Omental fat pad (tissue), 4 donors: Measurements from ENCODE around the gene CALCOCO2. TPM values are rescaled to one million over a fixed set of nuclear protein-coding genes. Genes with fewer than 3 reads are reported as not detected.

Experiments
- ATAC-seq: fragments of 150-250 bp; one replicate; pipeline ENCODE4 v1.9.1; 2016; ENCODE audit warnings: mild to moderate bottlenecking, moderate library complexity; ENCODE audit not compliant: low FRiP score
- DNase-seq: peaks from one replicate; pipeline ENCODE4 v3.0.0-alpha.2; 2019; ENCODE audit warnings: low spot score
- total RNA-seq, 4 donors: library from RNA; depleted of rRNA; stranded (reverse); fragments of >200 nt; gene quantifications; one replicate each; pipeline ENCODE4 v1.1.0, GENCODE V29; 2016
- TF ChIP-seq, protein P1 (sequence below), 3 donors: fragments of 450-650 bp; IDR thresholded peaks; one replicate each; pipeline ENCODE4 v1.5.1; 2016 to 2017; ENCODE audit warnings: antibody characterized with exemption in 3 of 3, mild to moderate bottlenecking in 3 of 3, moderate library complexity in 2 of 3

CALCOCO2 gene
- total RNA-seq, 4 donors from 2014 or later: 107 to 356 (median 135) TPM

DNA sequence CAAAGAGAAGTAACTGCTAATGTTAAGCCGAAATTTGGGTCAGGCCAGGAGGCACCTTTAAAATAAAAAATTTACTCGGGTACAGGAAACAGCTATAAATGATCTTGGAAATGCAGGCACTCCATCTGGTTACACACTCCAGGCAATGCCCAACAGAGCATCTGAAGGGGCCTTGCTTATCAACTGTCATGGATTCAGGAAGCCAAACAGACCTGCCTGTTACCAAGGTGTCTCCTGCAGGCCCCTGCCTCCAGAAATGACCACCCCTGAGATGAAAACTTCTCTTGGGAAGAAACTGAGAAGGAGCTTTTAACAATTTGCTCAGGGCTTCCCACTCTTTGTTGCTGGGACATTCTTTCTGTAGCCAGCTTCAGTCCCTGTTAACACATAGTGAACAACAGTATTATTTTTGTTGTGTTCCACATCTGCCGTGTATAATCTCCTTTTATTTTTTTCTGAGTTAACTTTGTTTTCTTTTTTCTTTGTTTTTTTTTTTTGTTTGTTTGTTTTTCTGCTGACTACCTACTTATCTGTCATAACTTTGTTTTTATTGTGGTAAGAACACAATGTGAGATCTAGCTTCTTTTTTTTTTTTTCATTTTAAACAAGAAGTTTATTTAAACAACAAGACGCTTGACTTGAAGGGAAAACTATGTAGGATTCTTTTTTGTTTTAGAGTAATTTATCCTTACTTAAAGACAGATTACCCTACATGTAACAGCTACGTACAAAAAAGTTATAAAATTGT is 43.0 kb downstream of the CALCOCO2 start:
- DNase-seq: no peak
- TF ChIP-seq, protein P1, sequence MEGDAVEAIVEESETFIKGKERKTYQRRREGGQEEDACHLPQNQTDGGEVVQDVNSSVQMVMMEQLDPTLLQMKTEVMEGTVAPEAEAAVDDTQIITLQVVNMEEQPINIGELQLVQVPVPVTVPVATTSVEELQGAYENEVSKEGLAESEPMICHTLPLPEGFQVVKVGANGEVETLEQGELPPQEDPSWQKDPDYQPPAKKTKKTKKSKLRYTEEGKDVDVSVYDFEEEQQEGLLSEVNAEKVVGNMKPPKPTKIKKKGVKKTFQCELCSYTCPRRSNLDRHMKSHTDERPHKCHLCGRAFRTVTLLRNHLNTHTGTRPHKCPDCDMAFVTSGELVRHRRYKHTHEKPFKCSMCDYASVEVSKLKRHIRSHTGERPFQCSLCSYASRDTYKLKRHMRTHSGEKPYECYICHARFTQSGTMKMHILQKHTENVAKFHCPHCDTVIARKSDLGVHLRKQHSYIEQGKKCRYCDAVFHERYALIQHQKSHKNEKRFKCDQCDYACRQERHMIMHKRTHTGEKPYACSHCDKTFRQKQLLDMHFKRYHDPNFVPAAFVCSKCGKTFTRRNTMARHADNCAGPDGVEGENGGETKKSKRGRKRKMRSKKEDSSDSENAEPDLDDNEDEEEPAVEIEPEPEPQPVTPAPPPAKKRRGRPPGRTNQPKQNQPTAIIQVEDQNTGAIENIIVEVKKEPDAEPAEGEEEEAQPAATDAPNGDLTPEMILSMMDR (IDR thresholded peaks at IDR 0.05): no peak
- no peak for ATAC-seq

GRCh38 chr17:48878920-48879898 is 48.4 kb downstream of the CALCOCO2 start:
- DNase-seq (no peak), ATAC-seq (peak; percentile 75)
- TF ChIP-seq, protein P1 (IDR thresholded peaks at IDR 0.05): peak in 1 of 3 donors; percentile 64

DNA sequence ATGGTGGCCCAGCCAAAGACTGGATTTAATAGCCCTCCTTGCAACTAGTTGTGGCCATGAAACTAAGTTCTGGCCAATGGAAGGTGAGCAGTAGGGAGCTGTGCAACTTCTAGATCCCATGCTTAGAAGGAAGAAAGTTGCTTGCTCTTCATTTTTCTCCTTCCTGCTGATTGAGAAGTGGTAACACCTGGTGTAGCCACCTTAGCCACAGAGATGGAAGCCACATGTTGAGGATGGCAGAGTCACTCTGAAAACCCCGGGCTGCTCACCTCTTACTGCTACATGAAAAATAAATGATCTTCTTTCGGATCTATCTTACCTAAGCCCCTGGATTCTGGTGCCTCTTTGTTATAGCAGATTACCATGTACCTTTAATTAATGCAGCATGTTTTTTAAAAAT is 51.4 kb downstream of the CALCOCO2 start:
- TF ChIP-seq, protein P1 (IDR thresholded peaks at IDR 0.05): no peak
- DNase-seq (no peak), ATAC-seq (no peak)

DNA sequence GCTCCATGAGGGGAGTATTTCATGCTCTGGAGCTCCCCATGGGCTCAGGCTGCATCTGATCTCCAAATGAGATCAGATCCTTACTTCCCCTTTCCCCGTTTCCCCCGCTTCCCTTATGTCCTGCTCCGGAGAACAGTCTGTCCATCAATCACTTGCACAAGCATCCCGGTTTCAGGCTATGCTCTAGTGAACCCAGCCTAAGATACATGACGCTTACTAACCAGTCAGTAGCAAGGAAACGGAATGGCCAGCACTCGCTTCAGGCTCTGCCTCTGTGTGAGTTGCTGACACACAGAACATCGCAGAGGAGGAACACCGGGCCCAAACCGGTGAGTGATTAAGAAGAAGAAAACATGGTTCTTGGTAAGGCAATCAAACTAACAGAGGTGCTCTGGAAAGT is 52.3 kb downstream of the CALCOCO2 start:
- DNase-seq (no peak), ATAC-seq (no peak)
- TF ChIP-seq, protein P1 (IDR thresholded peaks at IDR 0.05): no peak

DNA sequence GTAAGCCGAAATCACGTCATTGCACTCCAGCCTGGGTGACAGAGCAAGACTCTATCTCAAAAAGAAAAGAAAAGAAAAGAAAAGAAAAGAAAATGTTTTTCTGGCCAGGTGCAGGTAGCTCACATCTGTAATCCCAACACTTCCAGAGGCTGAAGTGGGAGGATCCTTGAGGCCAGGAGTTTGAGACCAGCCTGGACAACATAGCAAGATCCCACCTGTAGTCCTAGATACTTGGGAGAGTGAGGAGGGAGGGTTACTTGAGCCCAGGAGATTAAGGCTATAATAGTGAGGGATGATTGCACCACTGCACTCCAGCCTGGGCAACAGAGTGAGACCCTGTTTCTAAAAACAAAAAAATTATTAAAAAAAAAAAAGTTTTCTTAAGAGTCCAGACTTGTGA is 59.3 kb downstream of the CALCOCO2 start:
- TF ChIP-seq, protein P1 (IDR thresholded peaks at IDR 0.05): no peak
- ATAC-seq (no peak), DNase-seq (no peak)

GRCh38 chr17:48892940-48893645 is 62.3 kb downstream of the CALCOCO2 start:
- TF ChIP-seq, protein P1 (IDR thresholded peaks at IDR 0.05): no peak
- DNase-seq: no peak
- ATAC-seq: no peak
